LoVo (cell line): ENCODE data around the gene DAB2IP.

Source experiments
- DNase-seq: peaks from one replicate; pipeline ENCODE4 v3.0.0-alpha.2; 2016; ENCODE audit warnings: low spot score

The DAB2IP gene

DNA sequence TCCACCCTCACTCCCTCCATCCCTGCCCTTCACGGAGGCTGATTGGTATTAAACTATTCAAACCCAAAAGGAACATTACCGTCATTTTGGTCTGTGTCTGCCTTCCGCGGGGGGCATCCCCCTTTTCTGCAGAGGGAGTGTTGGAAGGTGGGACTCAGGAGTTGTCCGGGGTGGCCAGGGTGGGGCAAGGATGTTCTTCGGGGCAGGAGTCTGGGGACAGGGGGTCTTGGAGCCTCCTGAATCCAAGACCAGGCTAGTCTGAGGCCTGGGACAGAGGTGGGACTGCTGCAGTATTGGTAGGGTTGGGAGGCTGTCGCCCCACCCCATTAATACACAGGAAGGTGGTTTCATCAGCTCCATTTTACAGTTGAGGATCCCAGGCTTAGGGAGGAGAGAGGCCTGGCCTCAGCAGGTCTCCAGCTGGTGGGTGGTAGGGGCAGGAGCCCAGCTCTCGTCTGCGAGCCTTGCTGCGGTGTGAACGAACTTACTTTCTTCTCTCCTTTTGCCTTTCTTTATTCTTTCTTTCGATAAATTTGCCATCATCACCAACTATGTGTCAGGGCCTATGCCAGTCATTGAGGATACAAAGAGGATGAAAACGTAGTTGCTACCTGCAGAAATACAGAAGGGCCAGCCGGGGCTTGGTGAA is 33.8 kb downstream of the DAB2IP start:
- no peak for DNase-seq

DNA sequence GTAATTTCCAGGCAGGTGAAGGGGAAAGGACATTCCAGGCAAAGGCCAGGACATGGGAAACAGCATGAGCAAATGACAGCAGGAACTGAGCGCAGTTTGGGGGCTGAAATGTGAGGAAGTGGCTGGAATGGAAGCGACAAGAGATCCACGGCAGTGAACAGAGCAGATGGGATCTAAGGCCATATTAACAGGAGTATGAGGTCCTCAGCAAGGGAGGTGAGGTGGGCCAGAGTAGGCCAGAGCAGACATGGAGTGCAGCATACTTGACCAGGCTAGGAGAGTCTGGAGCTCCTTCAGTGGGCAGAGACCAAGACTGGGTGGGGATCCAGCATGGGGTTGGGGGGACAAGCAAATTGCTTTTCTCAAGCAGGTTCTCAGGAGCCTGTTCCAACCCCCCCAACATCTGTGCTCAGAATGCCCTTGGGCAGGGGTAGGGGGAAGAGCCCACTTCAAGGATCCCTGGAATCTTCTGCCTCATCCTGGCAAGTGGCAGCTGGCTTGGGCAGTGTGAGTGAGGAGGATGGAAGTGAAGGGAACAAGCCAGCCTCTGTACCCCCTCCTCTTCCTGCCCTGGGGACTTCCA is 34.5 kb downstream of the DAB2IP start:
- DNase-seq, result no peak

DNA sequence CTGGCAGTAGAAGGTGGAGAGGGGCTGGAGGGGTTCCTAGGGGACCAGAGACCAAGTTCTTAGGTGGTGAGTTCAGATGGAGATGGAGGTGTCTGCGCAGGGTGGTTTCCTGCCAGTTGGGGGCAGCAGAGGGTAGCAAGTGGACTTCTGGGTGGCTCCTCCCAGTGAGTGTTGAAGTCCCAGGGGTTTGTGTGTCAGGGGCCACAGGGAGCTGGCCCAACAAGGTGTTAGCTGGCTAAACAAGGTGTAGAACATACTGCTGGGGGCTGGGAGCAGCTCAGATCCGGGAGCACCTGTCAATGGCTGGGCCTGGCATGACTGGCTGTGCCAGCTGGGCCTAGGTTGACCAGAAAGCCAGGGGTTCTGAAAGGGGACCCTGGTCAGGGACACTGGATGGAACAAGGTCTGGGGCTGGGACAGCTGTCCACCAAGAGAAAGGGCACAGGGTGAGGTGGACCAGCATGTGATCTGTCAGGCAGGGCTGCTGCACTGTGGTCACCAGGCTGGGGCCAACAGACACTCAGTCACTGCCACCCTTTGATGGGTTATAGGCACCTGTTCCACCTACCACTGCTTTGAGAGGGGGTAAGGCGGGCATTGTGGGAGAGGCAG is 35.6 kb downstream of the DAB2IP start:
- DNase-seq, result peak; percentile 48

DNA sequence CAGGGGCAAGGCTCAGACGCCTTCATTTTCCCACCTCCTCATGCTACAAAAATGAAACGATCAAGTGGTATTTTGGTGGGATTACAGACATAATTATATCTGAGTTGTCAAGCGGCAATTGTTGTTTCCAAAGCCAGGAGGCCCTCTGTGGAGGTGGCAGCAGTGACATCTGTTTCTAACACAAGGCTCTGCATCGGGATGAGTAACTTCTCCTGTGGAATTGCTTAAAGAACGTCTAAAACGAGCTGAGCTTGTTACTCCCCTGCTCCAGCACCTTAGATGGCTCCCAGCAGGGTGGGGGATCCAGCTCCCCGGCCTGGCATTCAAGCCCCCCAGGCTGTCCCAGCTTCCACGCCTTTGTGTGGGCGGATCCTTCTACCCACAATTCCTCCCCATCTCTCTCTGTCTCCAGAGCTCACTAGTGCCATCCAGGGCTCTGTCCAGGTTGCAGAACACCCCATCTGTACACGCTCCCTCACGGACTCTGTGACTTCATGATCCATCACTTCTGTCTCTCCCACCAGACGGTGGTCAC is 36.8 kb downstream of the DAB2IP start:
- DNase-seq, result no peak

DNA sequence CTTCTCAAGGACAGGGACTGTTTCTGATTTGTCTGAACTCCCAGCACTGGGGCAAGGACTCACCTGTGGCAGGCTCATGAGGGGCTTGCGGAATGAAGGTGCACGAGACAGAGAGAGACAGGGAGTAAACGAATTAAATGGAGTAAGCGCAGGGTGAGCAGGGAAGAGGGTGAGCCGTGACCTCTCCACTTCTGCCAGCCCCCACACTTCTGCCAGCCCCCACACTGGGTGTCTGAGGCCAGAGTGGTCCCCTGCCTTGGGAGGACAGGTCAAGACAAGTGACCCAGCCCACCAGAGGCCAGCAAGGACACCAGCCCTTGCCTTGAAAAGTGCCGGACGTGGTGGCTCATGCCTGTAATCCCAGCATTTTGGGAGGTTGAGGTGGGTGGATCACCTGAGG is 37.2 kb downstream of the DAB2IP start:
- DNase-seq, result no peak

DNA sequence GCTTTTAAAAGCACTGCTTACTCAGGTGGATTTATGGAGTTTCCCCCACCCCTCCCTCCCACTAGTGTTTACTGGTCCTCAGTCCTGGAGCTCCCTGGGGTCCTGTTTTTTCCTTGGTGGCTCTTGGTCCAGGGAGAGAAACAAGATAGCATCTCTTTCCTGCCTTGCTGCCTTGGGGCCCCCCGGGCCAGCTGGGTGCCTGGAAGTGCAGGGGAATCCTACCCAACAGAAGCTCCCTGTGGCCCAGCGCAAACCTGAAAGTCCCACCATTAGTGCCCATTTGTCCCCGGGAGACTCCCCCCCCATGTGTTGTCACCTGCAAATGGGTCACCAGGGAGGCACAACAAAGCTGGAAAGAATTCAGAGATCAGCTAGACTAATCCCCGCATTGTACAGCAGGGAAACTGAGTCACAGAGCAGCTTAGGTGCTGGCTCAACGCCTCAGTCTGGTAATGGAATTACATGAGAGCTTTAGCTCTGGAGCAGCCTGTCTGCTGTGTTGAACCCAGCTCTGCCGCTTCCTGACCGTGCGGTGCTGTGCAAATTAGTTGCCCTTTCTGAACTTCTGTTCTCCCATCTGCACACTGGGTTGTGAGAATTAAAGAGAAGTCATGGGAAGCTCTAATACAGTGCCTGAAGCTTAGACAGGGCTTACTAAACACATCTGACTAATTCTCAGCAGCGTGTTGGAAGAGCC is 38.2 kb downstream of the DAB2IP start:
- no peak for DNase-seq

DNA sequence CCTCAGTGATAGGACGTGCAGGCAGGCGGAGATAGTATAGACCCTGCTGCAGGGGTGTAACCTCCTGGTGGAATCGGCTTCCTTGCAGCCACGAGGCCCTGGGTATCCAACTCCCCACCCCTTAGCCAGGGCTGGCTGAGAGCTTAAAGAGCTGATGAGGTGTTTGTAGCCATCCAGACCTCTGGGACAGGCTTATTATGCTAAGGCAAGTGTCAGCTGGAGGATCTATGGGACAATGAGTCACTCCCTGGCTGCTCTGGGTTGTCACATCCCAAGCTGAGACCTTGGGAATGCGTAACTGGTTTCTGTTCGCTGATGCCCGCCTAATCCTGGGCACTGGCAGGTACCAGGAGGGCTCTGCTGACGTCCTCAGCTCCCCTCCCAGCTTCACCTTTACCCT is 38.9 kb downstream of the DAB2IP start:
- no peak for DNase-seq

DNA sequence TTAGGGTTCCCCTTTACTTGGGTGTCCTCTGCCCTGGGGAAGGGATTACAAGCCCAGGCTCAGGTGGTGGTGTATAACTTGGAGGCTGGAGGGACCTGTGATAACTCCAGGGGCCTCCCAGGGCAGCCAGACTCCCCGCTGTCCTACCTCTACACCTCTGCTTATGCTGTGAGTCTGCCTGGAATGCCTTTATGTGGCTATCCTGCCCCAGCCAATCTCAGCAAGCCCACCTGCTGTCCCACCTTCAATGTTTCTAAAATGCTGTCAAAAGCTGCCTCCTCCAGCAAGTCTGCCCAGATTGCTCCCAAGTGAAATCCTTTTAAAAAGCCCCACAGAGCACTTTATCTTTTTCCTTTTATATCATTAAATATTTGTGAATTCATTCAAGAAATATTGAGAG is 39.3 kb downstream of the DAB2IP start:
- no peak for DNase-seq

DNA sequence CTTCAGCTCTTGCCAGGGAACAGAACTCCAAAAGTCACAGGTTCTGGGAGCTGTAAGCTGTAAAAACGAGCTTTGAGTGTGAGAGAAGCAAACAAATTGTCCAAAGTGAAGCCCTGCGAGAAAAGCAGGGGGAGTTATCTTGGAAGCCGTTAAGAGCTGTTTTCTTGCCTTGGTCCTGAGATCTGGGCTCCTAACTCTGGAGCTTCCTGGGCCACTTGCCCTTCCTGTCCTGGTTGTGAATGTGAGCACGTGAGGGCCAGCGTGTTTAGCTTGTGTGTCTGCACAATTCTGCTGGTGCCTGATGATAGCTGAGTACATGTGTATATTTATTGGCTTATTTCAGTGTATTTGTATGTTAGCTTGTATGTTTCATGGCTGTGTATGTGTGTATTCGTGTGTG is 40.5 kb downstream of the DAB2IP start:
- no peak for DNase-seq

DNA sequence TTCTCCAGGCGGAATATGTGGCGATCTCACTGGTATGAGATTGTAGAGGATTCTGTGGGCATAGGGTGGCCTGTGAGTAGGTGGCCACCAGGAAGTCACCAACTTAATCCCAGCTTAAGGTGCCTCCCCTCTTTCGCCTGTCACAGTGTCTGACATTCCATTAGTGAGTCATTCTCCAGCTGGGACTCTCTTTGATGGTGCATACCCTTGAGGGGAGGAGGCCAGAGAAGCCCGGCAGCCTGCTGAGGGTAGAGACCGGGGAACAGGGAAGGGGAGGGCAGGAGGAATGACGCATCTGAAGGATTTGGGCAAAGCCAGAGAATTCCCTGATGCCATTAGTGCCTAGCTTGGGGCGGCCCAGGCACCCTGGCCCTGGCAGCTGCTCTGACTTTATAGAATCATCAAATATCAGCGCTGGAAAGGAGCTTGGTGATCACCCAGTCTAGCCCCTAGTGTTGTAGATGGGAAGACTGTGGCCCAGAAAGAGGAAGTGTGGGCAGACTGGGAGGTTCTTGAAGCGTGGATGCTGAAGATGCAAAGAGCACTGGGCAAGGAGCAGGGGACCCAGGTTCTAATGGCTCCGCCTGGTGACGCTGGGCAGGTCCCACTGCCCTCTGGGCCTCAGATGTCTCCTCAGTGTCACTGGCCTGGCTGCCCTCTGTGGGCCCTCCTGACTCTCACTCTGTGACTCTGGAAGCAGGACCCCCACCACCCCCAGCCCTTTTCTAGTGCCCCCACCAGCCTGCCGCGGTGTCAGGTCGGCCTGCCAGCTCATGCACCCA is 41.4 kb downstream of the DAB2IP start:
- DNase-seq, result peak; percentile 82

DNA sequence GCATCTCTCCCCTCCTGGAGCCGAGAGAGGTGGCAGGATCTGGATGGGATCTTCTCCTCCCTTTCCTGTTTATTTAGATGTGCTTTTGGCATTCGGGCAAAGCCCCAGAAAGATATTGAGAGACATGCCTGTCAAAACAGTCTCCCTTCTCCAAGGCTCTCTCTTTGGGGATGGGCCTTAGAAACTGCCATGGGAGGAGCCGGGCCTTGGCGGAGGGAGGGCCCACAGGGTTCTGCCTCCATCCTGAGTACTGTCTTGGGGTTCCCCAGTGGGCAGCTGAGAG is 41.9 kb downstream of the DAB2IP start:
- DNase-seq, result no peak

DNA sequence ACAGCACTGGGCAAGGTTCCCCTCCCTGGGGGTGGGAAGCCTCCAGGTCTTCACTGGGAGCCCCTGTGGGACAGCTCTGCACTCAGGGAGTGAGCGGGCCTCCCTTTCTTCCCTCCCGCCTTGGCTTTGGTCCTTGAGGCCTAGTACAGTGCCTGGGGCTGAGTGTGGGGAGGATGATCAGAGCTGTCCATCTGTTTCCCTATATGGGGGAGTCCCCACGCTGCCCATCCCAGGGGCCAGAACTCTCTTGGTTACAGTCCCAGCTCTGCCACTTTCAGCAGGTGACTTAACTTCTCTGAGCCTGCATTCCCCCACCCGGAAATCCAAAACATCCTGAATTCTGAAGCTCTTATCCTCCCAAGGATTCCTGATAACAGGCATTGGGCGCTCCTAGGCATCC is 42.6 kb downstream of the DAB2IP start:
- no peak for DNase-seq

DNA sequence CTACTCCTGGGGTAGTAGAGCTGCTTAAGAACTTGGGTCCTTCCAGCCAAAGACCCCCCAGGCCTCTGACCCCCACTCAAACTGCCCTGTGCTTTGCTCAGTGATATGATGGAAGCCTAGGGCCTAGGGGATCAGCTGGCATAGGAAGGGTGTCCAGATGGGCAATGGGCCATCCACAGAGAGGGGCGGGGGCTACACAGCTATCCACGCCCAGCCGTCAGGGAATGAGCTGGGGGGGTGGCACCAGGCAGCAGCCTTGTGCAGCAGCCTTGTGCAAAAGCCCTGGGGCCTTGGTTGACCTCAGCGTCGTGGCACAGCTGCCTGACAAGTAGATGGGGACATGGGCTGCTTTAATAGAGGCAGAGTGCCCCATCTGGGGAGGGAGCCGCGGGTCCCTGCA is 43.2 kb downstream of the DAB2IP start:
- DNase-seq, result no peak

DNA sequence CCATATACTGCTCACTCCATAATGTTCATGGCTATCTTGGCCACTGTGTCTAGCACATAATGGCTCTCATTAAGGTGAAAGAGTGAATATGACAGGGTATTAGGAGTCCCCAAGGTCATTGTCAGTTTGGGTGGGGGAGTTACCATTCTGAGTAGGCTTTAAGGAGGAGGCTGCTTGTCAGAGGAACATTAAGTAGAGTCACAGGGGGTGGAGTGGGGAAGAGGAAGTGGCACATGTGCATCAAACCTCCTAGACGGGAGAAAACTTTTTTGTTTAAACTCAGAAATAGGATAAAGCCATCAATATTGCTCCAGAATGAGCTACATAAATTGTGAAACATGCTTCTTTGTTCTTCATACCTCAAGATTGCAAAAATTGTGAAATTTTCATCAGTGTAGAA is 45.5 kb downstream of the DAB2IP start:
- no peak for DNase-seq

DNA sequence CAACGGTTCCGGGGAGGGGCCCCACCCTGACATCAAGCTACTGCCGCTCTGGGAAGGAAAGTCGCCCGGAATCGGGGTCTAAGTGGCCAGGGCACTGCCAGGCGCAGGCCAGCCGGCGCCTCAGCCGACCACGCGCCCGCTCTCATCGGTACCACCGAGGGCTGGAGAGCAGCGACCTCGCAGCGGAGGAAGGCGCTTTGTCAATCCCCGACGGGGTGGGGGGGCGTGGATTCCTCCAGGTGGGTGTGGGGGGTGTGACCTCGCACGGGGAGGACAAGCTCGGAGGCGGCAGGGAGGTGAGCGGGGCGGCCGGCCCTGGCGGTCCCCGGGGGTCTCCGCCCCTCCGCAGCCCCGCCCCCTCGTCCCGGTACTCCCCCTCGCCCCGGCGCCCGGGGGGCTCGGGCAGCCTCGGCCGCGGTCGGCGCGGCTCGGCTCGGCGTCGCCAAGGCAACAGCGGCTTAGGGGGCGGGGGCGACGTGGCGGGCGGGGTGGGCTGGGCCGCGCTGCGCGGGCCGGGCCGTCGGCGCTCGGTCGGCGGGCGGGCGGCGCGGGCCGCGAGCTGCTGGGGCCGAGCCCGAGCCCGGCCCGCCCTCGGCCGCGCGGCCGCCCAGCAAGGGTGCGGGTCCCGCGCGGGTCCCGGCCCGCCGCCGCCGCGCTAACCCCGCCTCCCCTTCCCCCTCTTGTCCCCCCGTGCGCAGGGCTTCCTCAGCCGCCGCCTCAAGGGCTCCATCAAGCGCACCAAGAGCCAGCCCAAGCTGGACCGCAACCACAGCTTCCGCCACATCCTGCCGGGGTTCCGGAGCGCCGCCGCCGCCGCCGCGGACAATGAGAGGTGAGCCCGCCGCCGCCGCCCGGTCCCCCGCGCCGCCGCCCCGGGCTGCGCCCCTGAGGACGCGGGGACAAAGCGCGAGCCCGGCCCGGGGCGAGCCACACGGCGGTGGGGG is 47.5 kb downstream of the DAB2IP start:
- no peak for DNase-seq

DNA sequence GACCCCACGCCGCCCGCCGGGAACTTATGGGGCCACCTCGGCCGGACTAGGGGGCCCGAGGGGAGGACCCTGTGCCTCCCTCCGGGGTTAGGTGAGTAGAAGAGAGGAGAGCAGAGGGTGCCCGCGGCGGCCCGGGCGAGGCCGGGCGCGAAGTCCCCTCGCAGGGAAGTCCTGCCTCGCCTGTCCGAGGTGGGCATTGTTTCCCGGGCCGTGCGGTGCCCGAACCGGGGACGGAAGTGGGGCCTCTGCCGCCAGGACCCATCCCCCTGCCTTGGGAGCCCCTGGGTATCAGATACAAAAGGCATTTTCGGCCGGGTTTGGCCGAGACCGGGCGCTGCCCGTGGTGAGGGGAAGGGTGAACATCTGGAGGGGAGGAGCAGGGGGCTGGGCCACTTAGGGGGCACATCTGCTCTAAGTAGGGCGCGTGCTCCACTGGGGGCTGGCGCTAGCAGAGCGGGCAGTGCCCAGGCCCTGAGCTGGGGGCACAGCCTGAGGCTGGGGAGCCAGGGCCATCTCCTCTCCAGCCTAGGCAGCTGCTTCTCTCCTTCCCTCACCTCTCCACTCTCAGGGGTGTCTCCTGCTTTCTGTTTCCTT is 48.2 kb downstream of the DAB2IP start:
- DNase-seq, result no peak

DNA sequence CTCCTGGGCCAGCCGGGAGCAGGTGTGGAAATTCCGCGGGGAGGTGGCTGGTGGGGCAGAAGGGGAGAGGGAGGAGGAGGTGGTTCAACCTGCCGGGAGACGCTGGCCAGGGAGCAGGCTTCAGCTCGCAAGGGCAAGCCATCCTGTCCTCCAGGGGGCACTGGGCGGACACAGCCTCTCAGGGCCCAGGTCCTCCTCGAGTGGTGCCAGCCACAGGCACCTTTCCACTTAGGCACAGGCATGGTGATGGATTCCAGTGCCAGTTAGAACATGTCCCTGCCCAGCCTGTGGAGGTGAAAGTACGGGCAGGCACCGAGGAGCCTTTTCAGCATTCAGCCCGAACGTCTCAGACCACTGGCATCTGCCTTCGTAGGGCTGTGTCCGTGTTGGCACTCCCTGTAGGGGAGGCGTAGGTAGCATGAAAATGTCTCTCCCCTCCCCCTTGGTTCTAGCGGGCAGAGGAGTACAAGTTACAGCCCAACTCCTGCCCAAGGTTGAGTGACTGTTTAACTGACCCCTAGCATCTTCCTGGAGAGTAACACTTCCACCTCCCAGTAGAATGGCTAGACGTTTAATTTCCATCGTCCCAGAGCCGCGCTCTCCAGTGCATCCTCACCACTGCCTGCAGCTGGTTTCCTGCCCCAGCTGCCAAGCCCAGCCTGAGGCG is 48.9 kb downstream of the DAB2IP start:
- DNase-seq, result no peak

DNA sequence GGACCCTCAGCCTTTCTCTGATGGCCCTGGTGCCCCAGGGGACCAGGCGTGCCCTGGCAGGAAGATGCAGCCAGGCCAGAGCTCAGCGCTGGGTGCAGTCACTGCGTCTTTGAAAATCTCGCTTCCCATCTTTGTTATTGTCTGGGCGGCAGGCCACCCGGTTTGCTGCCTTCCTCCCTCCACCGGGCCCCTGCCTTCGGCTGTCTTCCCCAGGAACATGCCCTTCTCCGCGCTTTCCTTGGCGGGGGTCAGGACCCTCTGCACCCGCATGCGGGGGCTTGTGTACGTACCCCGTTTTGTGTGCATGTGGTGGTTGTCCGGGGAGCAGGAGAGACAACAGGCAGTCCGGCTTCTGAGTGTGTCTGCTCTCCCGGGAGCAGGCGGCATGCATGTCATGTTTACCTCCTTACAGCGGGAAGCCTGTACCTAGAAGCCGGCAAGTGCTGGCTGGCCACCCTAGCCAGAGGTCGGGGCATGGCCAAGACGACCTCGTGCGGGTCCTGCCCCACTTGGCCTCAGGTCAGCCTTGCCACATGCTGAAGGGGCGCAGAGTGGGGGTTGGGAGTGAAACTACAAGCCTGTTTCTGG is 49.5 kb downstream of the DAB2IP start:
- DNase-seq, result no peak

DNA sequence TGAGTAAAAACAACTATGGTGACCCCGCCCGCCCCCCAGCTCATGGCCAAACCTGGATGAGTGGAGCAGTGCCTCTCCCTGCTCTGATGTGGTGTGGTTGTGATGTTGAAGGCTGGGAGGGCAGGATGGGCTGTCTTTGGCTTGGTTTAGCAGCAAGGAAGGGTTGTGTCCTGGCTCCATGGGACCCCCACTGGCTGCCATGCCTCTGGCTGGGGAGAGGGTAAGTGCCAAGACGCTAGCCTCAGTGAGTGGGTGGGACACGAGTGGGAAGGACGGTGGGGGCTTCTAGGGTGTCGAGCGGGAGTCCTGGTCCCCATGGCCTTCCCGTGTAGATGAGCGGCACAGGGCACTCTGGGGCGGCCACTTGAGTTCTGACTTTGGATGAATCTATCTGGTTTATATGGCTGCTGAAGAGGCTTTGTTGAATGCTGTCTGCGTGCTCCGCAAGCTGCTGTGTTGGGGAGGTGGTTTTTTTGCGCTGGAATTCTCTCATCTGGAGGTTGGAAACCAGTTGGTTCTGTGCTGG is 50.4 kb downstream of the DAB2IP start:
- DNase-seq, result no peak
